ENCODE data around the gene OPALIN. TPM values are rescaled to one million over a fixed set of nuclear protein-coding genes. Genes with fewer than 3 reads are reported as not detected.
A peak's percentile ranks its signal among the peaks of the same experiment; 100 is the strongest.

The OPALIN gene
- polyA plus RNA-seq, 1 of the 3 experiments (the other 2 are of a cell fraction): not detected

GRCh38 chr10:96339383-96339782, 19.4 kb downstream of the OPALIN start:
- POLR2A ChIA-PET: no interaction called here
- CTCF ChIA-PET: interaction anchor here (0.7 to 2.4 kb wide), 13 partner anchors 8 to 335 kb away, joined by 3 to 12 read pairs (median 5); no protein-coding TSS in a partner anchor
- H3K4me2 ChIP-seq: no peak overlapping the region
- no peak overlapping the region for H3K4me3 ChIP-seq (ENCODE audit: low read depth in 2 of 2, low read length in 1 of 2)
- no peak overlapping the region for H3K9ac ChIP-seq
- H2AFZ ChIP-seq (ENCODE audit: low read depth): no peak overlapping the region
- no peak overlapping the region for H3K27ac ChIP-seq (ENCODE audit: low read depth in 2 of 2, low read length in 1 of 2)
- no peaks in the 10 kb centered on the region for H3K79me2 ChIP-seq (ENCODE audit: insufficient read depth)
- H3K4me1 ChIP-seq (ENCODE audit: control insufficient read depth in 1 of 2, insufficient read depth in 2 of 2, low read depth in 1 of 2, low read length in 1 of 2): no peaks in the 10 kb centered on the region
- 74% methylated on average over 4 of the region's 4 CpGs for WGBS (ENCODE audit: low lambda C conversion rate)
- no peak for DNase-seq
- TF ChIP-seq ELF1 (IDR thresholded peaks at IDR 0.05) (no peak), YY1 (IDR thresholded peaks at IDR 0.05; ENCODE audit: low read depth) (no peak), PBX3 (IDR thresholded peaks at IDR 0.05) (no peak), POLR2AphosphoS5 (IDR thresholded peaks at IDR 0.05; ENCODE audit: low read depth, low read length) (no peak), USF1 (IDR thresholded peaks at IDR 0.05; ENCODE audit: borderline replicate concordance, low read depth) (no peak), SMC3 (IDR thresholded peaks at IDR 0.05; ENCODE audit: low read depth, low read length) (no peak)
- H3K9me3 ChIP-seq: no peaks in the 10 kb centered on the region
- H3F3A ChIP-seq (replicated peaks; ENCODE audit: insufficient read depth): no peaks in the 10 kb centered on the region
- H3K9me2 ChIP-seq: no peaks in the 10 kb centered on the region
- H3K36me3 ChIP-seq (replicated peaks in 1 of 2; ENCODE audit: control insufficient read depth in 1 of 2, insufficient read depth in 2 of 2, low read length in 1 of 2): no peaks in the 10 kb centered on the region
- no peaks in the 10 kb centered on the region; the same call in 1 of the 2 replicates for H3K27me3 ChIP-seq (ENCODE audit: insufficient read depth)
- H4K20me1 ChIP-seq (ENCODE audit: insufficient read depth): no peaks in the 10 kb centered on the region

DNA sequence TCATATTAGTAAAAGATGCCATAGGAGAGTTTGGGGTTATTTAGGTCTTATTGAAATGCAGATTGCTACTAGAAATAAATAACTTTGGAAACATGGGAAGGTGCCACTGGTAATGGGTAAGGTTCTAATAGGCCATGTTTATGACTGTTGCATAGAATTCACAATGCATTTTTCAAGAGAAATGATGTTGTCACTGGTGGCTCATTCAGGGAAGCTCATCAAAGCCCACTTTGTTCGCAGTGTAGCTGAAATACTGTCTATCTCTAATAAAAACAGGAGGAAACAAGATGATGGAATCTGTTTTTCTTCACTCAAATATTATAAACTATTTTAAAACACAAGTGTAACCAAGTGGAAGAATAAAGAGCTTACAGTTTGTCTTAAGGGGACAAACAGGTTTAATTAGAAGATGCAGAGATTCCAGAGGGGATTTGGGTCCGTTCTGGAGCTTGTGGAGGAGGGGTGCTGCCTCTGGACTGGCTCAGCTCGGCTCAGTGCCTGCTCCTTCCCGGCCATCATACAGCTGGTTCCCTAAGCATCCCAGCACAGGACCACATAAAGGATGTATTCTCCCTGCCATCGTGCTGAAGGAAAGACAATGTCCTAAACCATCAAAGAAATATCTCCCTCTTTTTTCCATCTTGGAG, 20.4 kb downstream of the OPALIN start:
- ChIA-PET CTCF (interaction anchor here (0.7 to 2.4 kb wide), 10 partner anchors 9 to 645 kb away, joined by 3 to 12 read pairs (median 3); partner anchors contain the start of gene TCTN3), POLR2A (no interaction called here)
- no peaks in the 10 kb centered on the region for H3K79me2 ChIP-seq (ENCODE audit: insufficient read depth)
- no peaks in the 10 kb centered on the region for H4K20me1 ChIP-seq (ENCODE audit: insufficient read depth)
- 33% methylated on average over 5 of the region's 5 CpGs for WGBS (ENCODE audit: low lambda C conversion rate)
- no peaks in the 10 kb centered on the region for H3F3A ChIP-seq (replicated peaks; ENCODE audit: insufficient read depth)
- no peaks in the 10 kb centered on the region for H3K4me1 ChIP-seq (ENCODE audit: control insufficient read depth in 1 of 2, insufficient read depth in 2 of 2, low read depth in 1 of 2, low read length in 1 of 2)
- no peak overlapping the region for H3K4me3 ChIP-seq (ENCODE audit: low read depth in 2 of 2, low read length in 1 of 2)
- no peaks in the 10 kb centered on the region for H3K27me3 ChIP-seq (ENCODE audit: insufficient read depth)
- no peak overlapping the region for H3K9ac ChIP-seq
- no peak for TF ChIP-seq MEF2A (IDR thresholded peaks at IDR 0.05; ENCODE audit: borderline replicate concordance, low read depth)
- DNase-seq: no peak
- no peaks in the 10 kb centered on the region for H3K9me2 ChIP-seq
- H2AFZ ChIP-seq (ENCODE audit: low read depth): no peak overlapping the region
- no peaks in the 10 kb centered on the region for H3K9me3 ChIP-seq
- H3K27ac ChIP-seq (ENCODE audit: low read depth in 2 of 2, low read length in 1 of 2): no peak overlapping the region
- no peak overlapping the region for H3K4me2 ChIP-seq
- H3K36me3 ChIP-seq (replicated peaks in 1 of 2; ENCODE audit: control insufficient read depth in 1 of 2, insufficient read depth in 2 of 2, low read length in 1 of 2): no peaks in the 10 kb centered on the region

- Histone ChIP-seq H4K20me1 (ENCODE audit: insufficient read depth) (no peaks in the 10 kb centered on the region), H3K27ac (ENCODE audit: low read depth in 2 of 2, low read length in 1 of 2) (no peak overlapping the region), H3K9me2 (no peaks in the 10 kb centered on the region), H3K36me3 (replicated peaks in 1 of 2; ENCODE audit: control insufficient read depth in 1 of 2, insufficient read depth in 2 of 2, low read length in 1 of 2) (no peaks in the 10 kb centered on the region), H3F3A (replicated peaks; ENCODE audit: insufficient read depth) (no peaks in the 10 kb centered on the region), H3K9me3 (no peaks in the 10 kb centered on the region), H3K27me3 (ENCODE audit: insufficient read depth) (no peaks in the 10 kb centered on the region), H3K4me1 (ENCODE audit: control insufficient read depth in 1 of 2, insufficient read depth in 2 of 2, low read depth in 1 of 2, low read length in 1 of 2) (no peaks in the 10 kb centered on the region), H3K4me2 (no peak overlapping the region), H2AFZ (ENCODE audit: low read depth) (no peak overlapping the region), H3K4me3 (ENCODE audit: low read depth in 2 of 2, low read length in 1 of 2) (no peak overlapping the region), H3K79me2 (ENCODE audit: insufficient read depth) (no peaks in the 10 kb centered on the region), H3K9ac (no peak overlapping the region)
- ChIA-PET POLR2A (no interaction called here), CTCF (interaction anchor here (1.3 to 2.6 kb wide), 6 partner anchors 10 to 643 kb away, joined by 3 to 11 read pairs (median 5); partner anchors contain the start of gene TCTN3)
- TF ChIP-seq MEF2A (IDR thresholded peaks at IDR 0.05; ENCODE audit: borderline replicate concordance, low read depth) (no peak), CHD2 (IDR thresholded peaks at IDR 0.05; ENCODE audit: low read length, partially characterized antibody) (no peak), USF1 (IDR thresholded peaks at IDR 0.05; ENCODE audit: borderline replicate concordance, low read depth) (peak; percentile 33; the same call in 1 of the 2 replicates)
- 52% methylated on average over 2 of the region's 2 CpGs for WGBS (ENCODE audit: low lambda C conversion rate)
- DNase-seq: no peak
Measured at GRCh38 chr10:96337106-96337505, 21.7 kb downstream of the OPALIN start.
